Skin epidermis (tissue), 12 donors: ENCODE data around the gene PACRGL.

Experiments
- H3K27ac ChIP-seq, 21 experiments: fragments of 200-600 bp; sonication (generic) in 11 of 21; one replicate each; pipeline ENCODE4 v1.5.0; 2020; ENCODE audit warnings: mild to moderate bottlenecking in 3 of 21, inconsistent platforms in 2 of 21, moderate library complexity in 2 of 21
- H3K4me3 ChIP-seq, 7 experiments: fragments of 200-600 bp; sonication (generic) in 2 of 7; one replicate each; pipeline ENCODE4 v1.5.0; 2020; ENCODE audit warnings: inconsistent platforms in 2 of 7, mild to moderate bottlenecking in 2 of 7, moderate library complexity in 1 of 7

The PACRGL gene

GRCh38 chr4:20700007-20700761, at the start of gene PACRGL:
TSS of gene PACRGL (plus strand) at chr4:20700458. CDS start at chr4:20704482, 4,024 bp downstream.
- Histone ChIP-seq H3K4me3 (peak within 1 kb of the TSS; percentile 58 to 95 (median 82)), H3K27ac (peak within 1 kb of the TSS in 20 of 21 experiments; percentile 14 to 98 (median 78))

GRCh38 chr4:20652226-20652885, 47.9 kb upstream of the PACRGL start:
- no peak overlapping the region for H3K4me3 ChIP-seq

GRCh38 chr4:20658456-20658855, 41.8 kb upstream of the PACRGL start:
- H3K4me3 ChIP-seq: no peak overlapping the region
- no peak overlapping the region for H3K27ac ChIP-seq

More at GRCh38 chr4:20652226-20652885, 47.9 kb upstream of the PACRGL start:
- H3K27ac ChIP-seq: no peak overlapping the region

GRCh38 chr4:20662851-20663250, 37.4 kb upstream of the PACRGL start:
- H3K27ac ChIP-seq: no peak overlapping the region
- no peak overlapping the region for H3K4me3 ChIP-seq

- H3K4me3 ChIP-seq: no peak overlapping the region
- no peak overlapping the region for H3K27ac ChIP-seq
Observed at GRCh38 chr4:20666012-20666860, 34.0 kb upstream of the PACRGL start.

- Histone ChIP-seq H3K4me3 (no peak overlapping the region), H3K27ac (no peak overlapping the region)
Observed at GRCh38 chr4:20672262-20672661, 28.0 kb upstream of the PACRGL start.

- Histone ChIP-seq H3K27ac (no peak overlapping the region), H3K4me3 (no peak overlapping the region)
Observed at GRCh38 chr4:20675786-20676185, 24.5 kb upstream of the PACRGL start.

- no peak overlapping the region for H3K27ac ChIP-seq
Observed at GRCh38 chr4:20676501-20677197, 23.6 kb upstream of the PACRGL start.

GRCh38 chr4:20678400-20678799, 21.9 kb upstream of the PACRGL start:
- no peak overlapping the region for H3K27ac ChIP-seq
- H3K4me3 ChIP-seq: no peak overlapping the region

More at GRCh38 chr4:20676501-20677197, 23.6 kb upstream of the PACRGL start:
- H3K4me3 ChIP-seq: no peak overlapping the region

GRCh38 chr4:20679951-20680350, 20.3 kb upstream of the PACRGL start:
- Histone ChIP-seq H3K4me3 (no peak overlapping the region), H3K27ac (no peak overlapping the region)

- H3K4me3 ChIP-seq: no peak overlapping the region
- H3K27ac ChIP-seq: no peak overlapping the region
Observed at GRCh38 chr4:20680736-20681135, 19.5 kb upstream of the PACRGL start.

GRCh38 chr4:20681271-20681670, 19.0 kb upstream of the PACRGL start:
- no peak overlapping the region for H3K27ac ChIP-seq
- no peak overlapping the region for H3K4me3 ChIP-seq

- no peak overlapping the region for H3K4me3 ChIP-seq
- no peak overlapping the region for H3K27ac ChIP-seq
Observed at GRCh38 chr4:20682853-20683252, 17.4 kb upstream of the PACRGL start.

- H3K4me3 ChIP-seq: no peak overlapping the region
- H3K27ac ChIP-seq: no peak overlapping the region
Observed at GRCh38 chr4:20683766-20684165, 16.5 kb upstream of the PACRGL start.

GRCh38 chr4:20684852-20685763, 15.2 kb upstream of the PACRGL start:
- H3K27ac ChIP-seq: no peak overlapping the region
- no peak overlapping the region for H3K4me3 ChIP-seq

GRCh38 chr4:20687864-20688263, 12.4 kb upstream of the PACRGL start:
- no peak overlapping the region for H3K4me3 ChIP-seq
- no peak overlapping the region for H3K27ac ChIP-seq

GRCh38 chr4:20696815-20697214, 3.4 kb upstream of the PACRGL start:
- Histone ChIP-seq H3K27ac (no peak overlapping the region), H3K4me3 (no peak overlapping the region)

GRCh38 chr4:20698382-20698781, 1.9 kb upstream of the PACRGL start:
- Histone ChIP-seq H3K4me3 (no peak overlapping the region), H3K27ac (no peak overlapping the region)

- Histone ChIP-seq H3K4me3 (no peak overlapping the region), H3K27ac (no peak overlapping the region)
Observed at GRCh38 chr4:20698820-20699219, 1.4 kb upstream of the PACRGL start.
